Neural progenitor cell (in vitro differentiated cells): ENCODE measurements around the gene SYMPK. TPM values are rescaled to one million over a fixed set of nuclear protein-coding genes. Genes with fewer than 3 reads are reported as not detected.

ENCODE experiments used
- DNase-seq: peaks from one replicate; pipeline ENCODE4 v3.0.0-alpha.2; 2016; ENCODE audit warnings: low spot score
- H2AFZ ChIP-seq: fragments of 200-600 bp; sonication (generic); replicated peaks from 2 replicates; pipeline ENCODE4 v1.6.1; 2016; ENCODE audit warnings: antibody characterized with exemption
- H3F3A ChIP-seq: fragments of 200-600 bp; sonication (generic); 2 replicates; pipeline ENCODE4 v1.6.1; 2016; ENCODE audit warnings: antibody characterized with exemption, low read depth
- H3K27ac ChIP-seq: fragments of 200-600 bp; sonication (generic); 2 replicates; pipeline ENCODE4 v1.5.1; 2016; ENCODE audit warnings: mild to moderate bottlenecking
- H3K27me3 ChIP-seq: fragments of 200-600 bp; sonication (generic); 2 replicates; pipeline ENCODE4 v1.6.1; 2016; ENCODE audit warnings: mild to moderate bottlenecking, moderate library complexity
- H3K36me3 ChIP-seq: fragments of 200-600 bp; sonication (generic); 2 replicates; pipeline ENCODE4 v1.5.1; 2016
- H3K4me1 ChIP-seq: fragments of 200-600 bp; sonication (generic); 2 replicates; pipeline ENCODE4 v1.6.1; 2016; ENCODE audit warnings: mixed run types
- H3K4me2 ChIP-seq: fragments of 200-600 bp; sonication (generic); 2 replicates; pipeline ENCODE4 v1.6.1; 2016
- H3K4me3 ChIP-seq: fragments of 200-600 bp; sonication (generic); 2 replicates; pipeline ENCODE4 v1.5.1; 2016
- H3K79me2 ChIP-seq: fragments of 200-600 bp; sonication (generic); 2 replicates; pipeline ENCODE4 v1.6.1; 2016; ENCODE audit warnings: low read depth
- H3K9ac ChIP-seq: fragments of 200-600 bp; sonication (generic); 2 replicates; pipeline ENCODE4 v1.6.1; 2016
- H3K9me3 ChIP-seq: fragments of 200-600 bp; sonication (generic); 2 replicates; pipeline ENCODE4 v1.5.1; 2016; ENCODE audit warnings: low read depth
- H4K20me1 ChIP-seq: fragments of 200-600 bp; sonication (generic); 2 replicates; pipeline ENCODE4 v1.6.1; 2016; ENCODE audit warnings: low read depth
- H3K27ac Mint-ChIP-seq: 3 replicates; pipeline ENCODE4 v1.8.0; 2021; ENCODE audit warnings: mixed read lengths
- H3K27me3 Mint-ChIP-seq: 2 replicates; pipeline ENCODE4 v1.8.0; 2022; ENCODE audit warnings: low read depth, mild to moderate bottlenecking, inconsistent platforms, moderate library complexity, mixed read lengths; ENCODE audit not compliant: insufficient read depth
- H3K36me3 Mint-ChIP-seq: 3 replicates; pipeline ENCODE4 v1.8.0; 2021; ENCODE audit warnings: mixed read lengths
- H3K4me1 Mint-ChIP-seq: 3 replicates; pipeline ENCODE4 v1.8.0; 2021; ENCODE audit warnings: mixed read lengths
- H3K4me3 Mint-ChIP-seq: 3 replicates; pipeline ENCODE4 v1.8.0; 2021; ENCODE audit warnings: mild to moderate bottlenecking, moderate library complexity, mixed read lengths
- H3K9me3 Mint-ChIP-seq: 3 replicates; pipeline ENCODE4 v1.8.0; 2020; ENCODE audit warnings: mixed read lengths
- CTCF ChIP-seq: fragments of 200-600 bp; sonication (generic); IDR thresholded peaks from 2 replicates; pipeline ENCODE4 v1.5.1; 2017; ENCODE audit warnings: antibody characterized with exemption, mild to moderate bottlenecking
- EZH2 ChIP-seq: fragments of 200-600 bp; sonication (generic); IDR thresholded peaks from 2 replicates; pipeline ENCODE4 v1.6.1; 2017; ENCODE audit warnings: antibody characterized with exemption, mild to moderate bottlenecking, moderate library complexity
- EZH2phosphoT487 ChIP-seq: fragments of 200-600 bp; sonication (generic); IDR thresholded peaks from 2 replicates; pipeline ENCODE4 v1.6.1; 2017; ENCODE audit warnings: antibody characterized with exemption
- total RNA-seq: library from RNA; depleted of rRNA; stranded (reverse); fragments of >200 nt; gene quantifications from 2 replicates; pipeline ENCODE4 v1.2.3, GENCODE V29; 2015; ENCODE audit warnings: low replicate concordance

The SYMPK gene
- total RNA-seq, 1 donor from 2014 or later, result 38.3 TPM

- H3K9ac ChIP-seq, result peak overlapping the region; percentile 34
These were observed 13.7 kb upstream of the SYMPK start for GRCh38 chr19:45876411-45877197.

GRCh38 chr19:45876161-45876410 lies 13.1 kb upstream of the SYMPK start:
- H3K9ac ChIP-seq, result no peak overlapping the region
- peak overlapping the region; percentile 4 for H3K27ac Mint-ChIP-seq
- peak overlapping the region; percentile 16 for H3K4me3 Mint-ChIP-seq

More at GRCh38 chr19:45876411-45877197, 13.7 kb upstream of the SYMPK start:
- TF ChIP-seq EZH2phosphoT487 (no peak), EZH2 (no peak), CTCF (no peak)
- Histone ChIP-seq H3F3A (peaks cover 6% of the 10 kb centered on the region), H4K20me1 (no peaks in the 10 kb centered on the region), H3K4me1 (peaks cover 12% of the 10 kb centered on the region), H3K4me2 (peak overlapping the region; percentile 81), H3K36me3 (no peaks in the 10 kb centered on the region), H3K27ac (no peak overlapping the region), H3K79me2 (no peaks in the 10 kb centered on the region), H3K27me3 (no peaks in the 10 kb centered on the region), H3K4me3 (peak overlapping the region; percentile 34), H2AFZ (peak overlapping the region; percentile 64), H3K9me3 (no peaks in the 10 kb centered on the region)
- peak overlapping the region; percentile 4 for H3K27ac Mint-ChIP-seq
- no peaks in the 10 kb centered on the region for H3K36me3 Mint-ChIP-seq
- DNase-seq, result peak; percentile 61
- peak overlapping the region; percentile 16 for H3K4me3 Mint-ChIP-seq
- H3K9me3 Mint-ChIP-seq, result peaks cover 2% of the 10 kb centered on the region
- H3K4me1 Mint-ChIP-seq, result peaks cover 42% of the 10 kb centered on the region
- peaks cover 18% of the 10 kb centered on the region for H3K27me3 Mint-ChIP-seq

GRCh38 chr19:45874620-45874966 lies 11.6 kb upstream of the SYMPK start:
- Histone ChIP-seq H3K4me3 (no peak overlapping the region), H3K4me2 (no peak overlapping the region), H2AFZ (no peak overlapping the region), H3K27ac (no peak overlapping the region), H3K9ac (no peak overlapping the region), H4K20me1 (no peaks in the 10 kb centered on the region), H3K36me3 (no peaks in the 10 kb centered on the region), H3K4me1 (peaks cover 12% of the 10 kb centered on the region), H3K9me3 (no peaks in the 10 kb centered on the region), H3K79me2 (no peaks in the 10 kb centered on the region), H3F3A (peaks cover 6% of the 10 kb centered on the region), H3K27me3 (no peaks in the 10 kb centered on the region)
- Mint-ChIP-seq H3K27ac (peak overlapping the region; percentile 70), H3K9me3 (peaks cover 2% of the 10 kb centered on the region), H3K36me3 (no peaks in the 10 kb centered on the region), H3K4me3 (peak overlapping the region; percentile 38), H3K27me3 (peaks cover 12% of the 10 kb centered on the region), H3K4me1 (peaks cover 39% of the 10 kb centered on the region)
- no peak for DNase-seq
- TF ChIP-seq CTCF (no peak), EZH2 (no peak), EZH2phosphoT487 (no peak)

More at GRCh38 chr19:45876161-45876410, 13.1 kb upstream of the SYMPK start:
- Histone ChIP-seq H2AFZ (peak overlapping the region; percentile 64), H4K20me1 (no peaks in the 10 kb centered on the region), H3K27ac (no peak overlapping the region), H3K79me2 (no peaks in the 10 kb centered on the region), H3F3A (peaks cover 6% of the 10 kb centered on the region), H3K4me2 (peak overlapping the region; percentile 81), H3K36me3 (no peaks in the 10 kb centered on the region), H3K4me3 (peak overlapping the region; percentile 34), H3K27me3 (no peaks in the 10 kb centered on the region), H3K4me1 (peaks cover 12% of the 10 kb centered on the region), H3K9me3 (no peaks in the 10 kb centered on the region)
- peaks cover 17% of the 10 kb centered on the region for H3K27me3 Mint-ChIP-seq
- H3K9me3 Mint-ChIP-seq, result peaks cover 2% of the 10 kb centered on the region
- H3K4me1 Mint-ChIP-seq, result peaks cover 42% of the 10 kb centered on the region
- DNase-seq, result no peak
- TF ChIP-seq CTCF (no peak), EZH2phosphoT487 (no peak), EZH2 (no peak)
- no peaks in the 10 kb centered on the region for H3K36me3 Mint-ChIP-seq
